Liver (tissue), 9 donors: ENCODE data around the gene GPR39. TPM values are rescaled to one million over a fixed set of nuclear protein-coding genes. Genes with fewer than 3 reads are reported as not detected.

Experiments
- DNase-seq: peaks from one replicate; pipeline ENCODE4 v3.0.0-alpha.2; 2017; ENCODE audit warnings: low spot score
- H3K27ac ChIP-seq, 2 donors: one replicate each; pipeline ENCODE4 v1.7.0; 2013; ENCODE audit warnings: inconsistent platforms in 2 of 2, low read length in 2 of 2, control low read depth in 1 of 2, low read depth in 1 of 2, mild to moderate bottlenecking in 1 of 2
- H3K27me3 ChIP-seq, 4 donors: one replicate each; pipeline versions ENCODE4 v1.6.1 to v1.7.0; 2013; ENCODE audit warnings: low read length in 3 of 4, inconsistent platforms in 1 of 4, mild to moderate bottlenecking in 1 of 4, moderate library complexity in 1 of 4; ENCODE audit not compliant: control insufficient read depth in 4 of 4, insufficient read depth in 4 of 4
- H3K36me3 ChIP-seq, 4 donors: one replicate each; pipeline versions ENCODE4 v1.6.1 to v1.7.0; 2013; ENCODE audit warnings: low read length in 3 of 4, mild to moderate bottlenecking in 3 of 4, low read depth in 1 of 4, moderate library complexity in 1 of 4; ENCODE audit not compliant: control insufficient read depth in 4 of 4, insufficient read depth in 3 of 4
- H3K4me1 ChIP-seq, 4 donors: one replicate each; pipeline versions ENCODE4 v1.6.1 to v1.7.0; 2013; ENCODE audit warnings: low read length in 3 of 4, mild to moderate bottlenecking in 3 of 4, moderate library complexity in 1 of 4; ENCODE audit not compliant: control insufficient read depth in 4 of 4, insufficient read depth in 4 of 4
- H3K4me3 ChIP-seq, 3 donors: one replicate each; pipeline versions ENCODE4 v1.6.1 to v1.7.0; 2013; ENCODE audit warnings: low read length in 3 of 3, control low read depth in 1 of 3, low read depth in 1 of 3, mild to moderate bottlenecking in 1 of 3
- H3K9ac ChIP-seq, 2 donors: one replicate each; pipeline ENCODE4 v1.7.0; 2013; ENCODE audit warnings: low read length in 2 of 2, mild to moderate bottlenecking in 2 of 2, moderate library complexity in 2 of 2, control low read depth in 1 of 2, low read depth in 1 of 2
- H3K9me3 ChIP-seq, 4 donors: one replicate each; pipeline versions ENCODE4 v1.6.1 to v1.7.0; 2013; ENCODE audit warnings: low read length in 3 of 4; ENCODE audit not compliant: control insufficient read depth in 4 of 4
- ATF3 ChIP-seq: IDR thresholded peaks from 2 replicates; pipeline ENCODE4 v1.6.1; 2016; ENCODE audit warnings: antibody characterized with exemption
- FOXA1 ChIP-seq: IDR thresholded peaks from 2 replicates; pipeline ENCODE4 v1.6.1; 2016; ENCODE audit warnings: antibody characterized with exemption
- FOXA2 ChIP-seq: IDR thresholded peaks from 2 replicates; pipeline ENCODE4 v1.6.1; 2016; ENCODE audit warnings: antibody characterized with exemption
- GABPA ChIP-seq, 2 donors: IDR thresholded peaks in 1 of 2; conservative IDR thresholded peaks in 1 of 2; 2 replicates each; pipeline ENCODE4 v1.6.1; 2016; ENCODE audit warnings: antibody characterized with exemption in 2 of 2, mild to moderate bottlenecking in 1 of 2, moderate library complexity in 1 of 2
- HNF4A ChIP-seq, 2 donors: conservative IDR thresholded peaks; 2 replicates each; pipeline ENCODE4 v1.6.1; 2016; ENCODE audit warnings: antibody characterized with exemption in 2 of 2, mild to moderate bottlenecking in 2 of 2
- HNF4G ChIP-seq: IDR thresholded peaks from 2 replicates; pipeline ENCODE4 v1.6.1; 2016; ENCODE audit warnings: antibody characterized with exemption
- JUND ChIP-seq, 2 donors: IDR thresholded peaks; 2 replicates each; pipeline ENCODE4 v1.6.1; 2016; ENCODE audit warnings: antibody characterized with exemption in 2 of 2
- MAX ChIP-seq: IDR thresholded peaks from 2 replicates; pipeline ENCODE4 v1.6.1; 2016; ENCODE audit warnings: antibody characterized with exemption
- NR2F2 ChIP-seq: IDR thresholded peaks from 2 replicates; pipeline ENCODE4 v1.6.1; 2016; ENCODE audit warnings: antibody characterized with exemption
- RAD21 ChIP-seq, 2 donors: IDR thresholded peaks; 2 replicates each; pipeline ENCODE4 v1.6.1; 2016; ENCODE audit warnings: antibody characterized with exemption in 2 of 2, mild to moderate bottlenecking in 2 of 2
- RXRA ChIP-seq, 2 donors: IDR thresholded peaks; 2 replicates each; pipeline ENCODE4 v1.6.1; 2017 to 2018; ENCODE audit warnings: antibody characterized with exemption in 2 of 2, mild to moderate bottlenecking in 1 of 2
- SP1 ChIP-seq: IDR thresholded peaks from 2 replicates; pipeline ENCODE4 v1.6.1; 2018; ENCODE audit warnings: antibody characterized with exemption, mild to moderate bottlenecking
- YY1 ChIP-seq: IDR thresholded peaks from 2 replicates; pipeline ENCODE4 v1.6.1; 2016; ENCODE audit warnings: antibody characterized with exemption, mild to moderate bottlenecking
- WGBS: extraction: QIAGEN DNeasy Blood & Tissue Kit; methylation state at CpG from one replicate; pipeline ENCODE4 v1.1.7; 2013; 5-methylcytosine and 5-hydroxymethylcytosine counted together
- polyA plus RNA-seq, 2 donors: library from polyadenylated mRNA; stranded (reverse) in 1 of 2; unstranded in 1 of 2; fragments of 200-250 nt in 1 of 2; fragments of >200 nt in 1 of 2; fragmentation: Nextera tagmentation in 1 of 2; extraction: Ambion mirVana in 1 of 2; gene quantifications; one replicate each; pipeline versions ENCODE4 v1.2.1 to v1.2.3, GENCODE V29; 2013 to 2015
- total RNA-seq, 2 donors: library from RNA; depleted of rRNA; stranded (reverse); fragments of >200 nt; gene quantifications; one replicate each; pipeline ENCODE4 v1.2.3, GENCODE V29; 2014
- donor health status: healthy.
- donor health status: healthy.
- donor health status: healthy.
- donor health status: healthy.
- donor health status: healthy.

Gene GPR39
- total and polyA plus RNA-seq, 4 donors: 2.2 to 13.0 (median 2.8) TPM

GRCh38 chr2:132559921-132560320 lies 143.3 kb downstream of the GPR39 start (continued):
- TF ChIP-seq MAX (no peak), HNF4A (conservative IDR thresholded peaks at IDR 0.05) (no peak), RXRA (IDR thresholded peaks at IDR 0.05) (no peak), SP1 (no peak), JUND (IDR thresholded peaks at IDR 0.05) (no peak)

GRCh38 chr2:132560562-132560961 lies 144.0 kb downstream of the GPR39 start:
- Histone ChIP-seq H3K4me1 (peaks cover 2 to 18% (median 12%) of the 10 kb centered on the region in 4 donors), H3K27ac (peak overlapping the region in 1 of 2 donors; percentile 69), H3K36me3 (no peaks in the 10 kb centered on the region), H3K27me3 (no peaks in the 10 kb centered on the region), H3K9me3 (no peaks in the 10 kb centered on the region), H3K9ac (no peak overlapping the region), H3K4me3 (no peak overlapping the region)
- no peak for DNase-seq
- WGBS: 59% methylated on average over 2 of the region's 2 CpGs
- peak in 1 of 2 donors; percentile 31 for TF ChIP-seq HNF4A (conservative IDR thresholded peaks at IDR 0.05)
- no peak for TF ChIP-seq HNF4G
- peak in 1 of 2 donors; percentile 10 for TF ChIP-seq RAD21 (IDR thresholded peaks at IDR 0.05)
- peak; percentile 60 for TF ChIP-seq FOXA2
- no peak for TF ChIP-seq YY1
- no peak for TF ChIP-seq RXRA (IDR thresholded peaks at IDR 0.05)
- peak; percentile 30 for TF ChIP-seq FOXA1

- WGBS: 95% methylated on average over 4 of the region's 4 CpGs
- DNase-seq: no peak
- Histone ChIP-seq H3K4me1 (peaks cover 2 to 18% (median 12%) of the 10 kb centered on the region in 4 donors), H3K27me3 (no peaks in the 10 kb centered on the region), H3K36me3 (no peaks in the 10 kb centered on the region), H3K9ac (no peak overlapping the region), H3K4me3 (no peak overlapping the region), H3K27ac (no peak overlapping the region), H3K9me3 (no peaks in the 10 kb centered on the region)
- no peak for TF ChIP-seq JUND (IDR thresholded peaks at IDR 0.05)
- no peak for TF ChIP-seq FOXA2
- TF ChIP-seq RAD21 (IDR thresholded peaks at IDR 0.05): no peak
- no peak for TF ChIP-seq HNF4A (conservative IDR thresholded peaks at IDR 0.05)
- TF ChIP-seq GABPA (IDR thresholded peaks at IDR 0.05 in 1 of 2, conservative IDR thresholded peaks at IDR 0.05 in 1 of 2): no peak
- no peak for TF ChIP-seq NR2F2
- no peak for TF ChIP-seq ATF3
Measured at GRCh38 chr2:132562245-132562644, 145.6 kb downstream of the GPR39 start.

- H3K27me3 ChIP-seq: no peaks in the 10 kb centered on the region
- no peak overlapping the region for H3K27ac ChIP-seq
- H3K4me3 ChIP-seq: no peak overlapping the region
- H3K9ac ChIP-seq: no peak overlapping the region
- DNase-seq: no peak
- H3K4me1 ChIP-seq: peaks cover 2 to 18% (median 12%) of the 10 kb centered on the region in 4 donors
- 97% methylated on average over 2 of the region's 2 CpGs for WGBS
- H3K36me3 ChIP-seq: no peaks in the 10 kb centered on the region
- H3K9me3 ChIP-seq: no peaks in the 10 kb centered on the region
- TF ChIP-seq SP1: no peak
- no peak for TF ChIP-seq FOXA2
Measured at GRCh38 chr2:132564065-132564464, 147.5 kb downstream of the GPR39 start.

- no peak for DNase-seq
- no peak for TF ChIP-seq ATF3
- 95% methylated on average over 6 of the region's 6 CpGs for WGBS
Measured at GRCh38 chr2:132566379-132566778, 149.8 kb downstream of the GPR39 start.

More at GRCh38 chr2:132566379-132566778, 149.8 kb downstream of the GPR39 start:
- Histone ChIP-seq H3K27ac (no peak overlapping the region), H3K4me1 (peaks cover 0 to 6% (median 3%) of the 10 kb centered on the region in 4 donors), H3K27me3 (no peaks in the 10 kb centered on the region), H3K36me3 (no peaks in the 10 kb centered on the region), H3K9ac (no peak overlapping the region), H3K4me3 (no peak overlapping the region), H3K9me3 (no peaks in the 10 kb centered on the region)
